GM19467 (cell line): Measurements from ENCODE around the gene PCDH9.

ENCODE experiments used
- ATAC-seq: cut with Tn5 transposase; IDR thresholded peaks from one replicate; pipeline ENCODE4 v1.9.1; 2021; ENCODE audit warnings: mild to moderate bottlenecking, moderate library complexity; ENCODE audit not compliant: unreplicated experiment

Gene PCDH9

GRCh38 chr13:66693656-66694055 is 536.5 kb downstream of the PCDH9 start:
- ATAC-seq, result no peak

DNA sequence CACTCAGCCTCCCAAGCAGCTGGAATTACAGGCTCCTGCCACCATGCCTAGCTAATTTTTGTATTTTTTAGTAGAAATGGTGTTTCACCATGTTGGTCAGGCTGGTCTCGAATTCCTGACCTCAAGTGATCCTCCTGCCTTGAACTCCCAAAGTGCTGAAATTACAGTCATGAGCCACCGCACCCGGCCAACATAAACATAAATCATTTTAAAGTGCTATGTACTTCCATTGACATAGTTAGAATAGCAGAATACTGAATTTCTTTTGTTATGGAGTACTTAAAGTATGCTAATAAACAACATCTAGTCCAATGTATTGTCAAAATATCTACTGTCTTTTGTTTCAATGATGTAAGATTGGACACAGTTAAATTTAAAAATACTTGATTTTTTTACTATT is 539.0 kb downstream of the PCDH9 start:
- ATAC-seq, result no peak

DNA sequence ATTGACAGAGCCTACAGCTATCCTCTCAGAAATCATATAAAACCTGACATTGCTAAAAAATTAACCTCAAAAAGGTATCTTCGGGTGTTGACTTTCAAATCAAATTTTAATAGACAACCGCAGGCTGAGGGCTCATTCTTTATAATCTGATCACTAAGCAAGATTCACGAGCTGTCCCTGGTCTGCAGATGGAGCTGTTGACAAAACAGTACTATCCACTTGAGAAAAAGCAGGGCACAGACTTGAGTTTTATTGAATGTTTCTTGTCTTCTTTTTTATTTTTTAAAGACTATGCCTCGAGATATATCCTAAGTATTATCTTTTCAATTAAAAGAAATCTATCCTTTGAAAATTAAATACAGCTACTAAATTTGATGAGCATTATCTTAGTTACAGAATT is 540.5 kb downstream of the PCDH9 start:
- no peak for ATAC-seq

- no peak for ATAC-seq
Observed at GRCh38 chr13:66689037-66689619, 541.0 kb downstream of the PCDH9 start.

DNA sequence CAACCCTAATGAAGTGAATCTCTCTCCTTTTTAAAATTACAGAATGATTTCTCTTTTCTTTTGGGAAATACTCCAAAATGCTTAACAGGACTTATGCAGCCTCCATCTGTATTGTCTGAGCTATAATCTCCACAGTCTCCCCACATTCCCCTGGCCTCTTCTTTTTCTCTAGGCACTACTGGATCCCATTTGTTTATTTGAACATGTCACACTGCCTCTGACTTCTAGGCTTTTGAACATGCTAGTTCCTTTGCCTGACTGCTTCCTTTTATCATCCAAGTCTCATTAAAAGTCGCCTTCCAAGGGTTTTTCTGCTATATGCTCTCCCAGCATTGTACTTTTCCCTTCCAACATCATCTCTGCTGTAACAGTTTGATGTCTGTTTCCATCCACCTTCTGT is 548.7 kb downstream of the PCDH9 start:
- ATAC-seq, result no peak

GRCh38 chr13:66680031-66680430 is 550.1 kb downstream of the PCDH9 start:
- ATAC-seq, result no peak

- ATAC-seq, result no peak
Observed at GRCh38 chr13:66675620-66676019, 554.5 kb downstream of the PCDH9 start.

DNA sequence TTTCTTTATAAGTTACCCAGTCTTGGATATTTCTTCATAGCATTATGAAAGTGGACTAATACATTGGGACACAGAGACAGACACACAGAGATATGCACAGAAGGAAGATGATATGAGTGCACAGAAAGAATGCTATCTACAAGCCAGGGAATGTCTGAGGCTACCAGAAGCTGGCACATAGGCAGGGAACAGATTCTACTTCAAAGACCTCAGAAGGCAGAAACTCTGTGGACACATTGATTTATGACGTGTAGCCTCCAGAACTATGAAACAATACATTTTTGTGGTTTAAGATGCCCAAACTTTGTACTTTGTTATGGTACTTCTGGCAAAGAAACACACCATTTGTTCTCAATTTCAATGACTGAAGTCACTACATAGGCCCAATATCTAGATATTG is 556.7 kb downstream of the PCDH9 start:
- no peak for ATAC-seq

- no peak for ATAC-seq
Observed at GRCh38 chr13:66665991-66666390, 564.1 kb downstream of the PCDH9 start.

GRCh38 chr13:66663711-66664110 is 566.4 kb downstream of the PCDH9 start:
- no peak for ATAC-seq

DNA sequence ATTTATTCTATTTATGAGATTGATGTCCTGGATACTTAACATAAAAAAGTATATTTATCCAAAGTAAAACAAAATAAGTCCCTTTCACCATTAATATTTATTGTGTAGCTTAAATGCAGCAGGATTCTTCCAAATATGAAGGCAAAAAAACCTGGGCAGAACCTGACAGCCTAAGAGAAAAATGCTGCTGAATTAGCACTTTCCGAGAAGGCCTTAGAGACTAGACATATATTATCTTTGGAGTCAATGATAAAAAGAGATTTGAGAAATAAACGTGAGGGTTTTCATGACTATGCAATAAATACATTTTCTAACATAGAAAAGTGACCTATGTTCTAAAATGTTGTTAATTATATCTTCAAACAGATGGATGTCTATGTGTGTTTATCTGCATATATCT is 566.9 kb downstream of the PCDH9 start:
- ATAC-seq, result no peak

- no peak for ATAC-seq
Observed at GRCh38 chr13:66661336-66661735, 568.8 kb downstream of the PCDH9 start.

DNA sequence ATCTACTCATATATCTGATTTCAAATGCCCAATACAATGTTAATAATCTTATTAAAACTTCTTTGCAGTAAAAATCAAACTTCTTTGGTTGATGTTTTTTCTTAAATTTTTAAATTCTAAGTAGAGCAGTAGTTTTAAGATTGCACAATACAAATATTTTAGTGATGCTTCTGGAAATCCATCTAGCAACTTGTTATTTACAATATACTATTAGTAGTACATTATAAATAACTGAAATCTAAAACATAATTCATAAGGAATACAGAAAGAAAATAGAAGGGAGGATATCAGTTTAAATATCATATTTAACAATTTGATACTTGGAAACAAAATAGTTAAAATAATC is 569.7 kb downstream of the PCDH9 start:
- no peak for ATAC-seq

- ATAC-seq, result peak; percentile 67
Observed at GRCh38 chr13:66659701-66660467, 570.3 kb downstream of the PCDH9 start.

- ATAC-seq, result no peak
Observed at GRCh38 chr13:66659286-66659685, 570.9 kb downstream of the PCDH9 start.

GRCh38 chr13:66657165-66657881 is 572.8 kb downstream of the PCDH9 start:
- no peak for ATAC-seq

DNA sequence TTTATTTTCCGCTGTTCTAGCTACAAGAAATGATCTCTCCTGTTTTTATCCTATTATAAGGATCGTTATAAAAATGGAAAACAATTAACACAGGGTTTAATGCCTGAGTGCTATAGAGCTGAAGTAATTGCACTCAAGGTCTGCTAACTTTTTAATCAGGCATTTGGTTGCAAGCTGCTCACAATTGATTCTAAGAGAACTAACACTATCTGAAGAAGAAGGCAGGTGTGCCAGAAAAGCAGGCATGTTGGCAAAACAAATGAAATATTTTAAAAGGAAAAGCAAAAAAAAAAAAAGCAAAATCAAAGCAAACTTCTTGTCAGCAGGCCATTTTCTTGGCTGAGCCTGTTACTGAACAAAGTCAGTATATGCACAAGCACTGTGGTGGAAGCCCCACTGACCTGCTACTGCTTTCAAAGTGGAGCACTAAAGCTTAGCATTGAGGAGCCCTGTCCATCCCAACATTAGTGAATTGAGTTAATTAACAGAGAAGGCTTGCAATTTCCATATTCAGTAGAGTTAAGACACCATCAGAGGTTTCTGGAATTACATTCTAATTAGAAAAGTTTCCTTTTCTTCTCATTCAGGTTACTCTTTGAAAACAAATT is 574.2 kb downstream of the PCDH9 start:
- no peak for ATAC-seq

GRCh38 chr13:66644855-66645460 is 585.2 kb downstream of the PCDH9 start:
- no peak for ATAC-seq

DNA sequence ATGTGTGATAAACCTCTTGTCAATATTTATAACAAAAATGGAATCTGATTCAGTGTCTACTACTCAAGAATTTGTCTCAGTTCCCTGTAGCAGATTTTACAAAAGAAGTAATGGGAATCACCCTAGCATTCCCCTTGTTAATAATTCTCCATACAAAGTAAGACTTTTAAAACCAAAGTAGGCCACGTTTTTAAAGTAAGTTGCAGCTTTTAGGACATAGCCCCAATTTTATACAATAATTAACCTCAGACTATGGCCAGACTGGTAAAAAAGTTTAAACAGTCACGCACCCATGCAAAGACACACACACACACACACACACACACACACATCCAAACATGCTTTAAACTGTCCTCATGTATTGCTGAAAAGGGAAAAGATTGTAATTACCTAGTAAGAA is 589.9 kb downstream of the PCDH9 start:
- no peak for ATAC-seq

GRCh38 chr13:66639044-66639443 is 591.1 kb downstream of the PCDH9 start:
- ATAC-seq, result no peak

GRCh38 chr13:66635526-66635925 is 594.6 kb downstream of the PCDH9 start:
- ATAC-seq, result no peak
